GM21825 (cell line): ENCODE measurements around the gene GDF9.

ENCODE experiments used
- ATAC-seq: cut with Tn5 transposase; IDR thresholded peaks from one replicate; pipeline ENCODE4 v1.9.1; 2021; ENCODE audit warnings: mild to moderate bottlenecking, moderate library complexity; ENCODE audit not compliant: unreplicated experiment

GDF9 gene

GRCh38 chr5:132839426-132840301, 26.6 kb downstream of the GDF9 start:
- no peak for ATAC-seq

- ATAC-seq: no peak
Measured at GRCh38 chr5:132838516-132839282, 27.6 kb downstream of the GDF9 start.

- no peak for ATAC-seq
Measured at GRCh38 chr5:132837868-132838267, 28.4 kb downstream of the GDF9 start.

- ATAC-seq: no peak
Measured at GRCh38 chr5:132836852-132837251, 29.4 kb downstream of the GDF9 start.

GRCh38 chr5:132834057-132834456, 32.2 kb downstream of the GDF9 start:
- ATAC-seq: no peak

GRCh38 chr5:132832612-132833011, 33.7 kb downstream of the GDF9 start:
- no peak for ATAC-seq

GRCh38 chr5:132831095-132831860, 35.0 kb downstream of the GDF9 start:
- no peak for ATAC-seq

- peak; percentile 56 for ATAC-seq
Measured at GRCh38 chr5:132830436-132831094, 35.7 kb downstream of the GDF9 start, which contains the start of gene SHROOM1. Gene SHROOM1 (minus strand): TSS chr5:132830647. CDS start chr5:132826140, 4,507 bp downstream.

GRCh38 chr5:132829742-132830435, 36.4 kb downstream of the GDF9 start:
- ATAC-seq: peak; percentile 77

GRCh38 chr5:132828846-132829494, 37.3 kb downstream of the GDF9 start:
- no peak for ATAC-seq

GRCh38 chr5:132827943-132828673, 38.2 kb downstream of the GDF9 start:
- no peak for ATAC-seq

- ATAC-seq: no peak
Measured at GRCh38 chr5:132826424-132827082, 39.7 kb downstream of the GDF9 start.

GRCh38 chr5:132825834-132826391, 40.4 kb downstream of the GDF9 start:
- ATAC-seq: no peak

GRCh38 chr5:132825033-132825833, 41.0 kb downstream of the GDF9 start:
- no peak for ATAC-seq

- ATAC-seq: no peak
Measured at GRCh38 chr5:132824426-132824825, 41.8 kb downstream of the GDF9 start.

GRCh38 chr5:132823481-132824050, 42.7 kb downstream of the GDF9 start:
- no peak for ATAC-seq
